AG09319 (cell line): ENCODE data around the gene APCDD1.

Source experiments
- DNase-seq: peaks from one replicate; pipeline ENCODE4 v3.0.0-alpha.2; 2010; ENCODE audit warnings: low read depth; ENCODE audit errors: extremely low read depth
- TF ChIP-seq, protein P1 (sequence below): IDR thresholded peaks from 2 replicates; pipeline ENCODE4 v1.5.1; 2011; ENCODE audit warnings: low read depth, mild to moderate bottlenecking, inconsistent platforms, low read length, moderate library complexity

APCDD1 gene

DNA sequence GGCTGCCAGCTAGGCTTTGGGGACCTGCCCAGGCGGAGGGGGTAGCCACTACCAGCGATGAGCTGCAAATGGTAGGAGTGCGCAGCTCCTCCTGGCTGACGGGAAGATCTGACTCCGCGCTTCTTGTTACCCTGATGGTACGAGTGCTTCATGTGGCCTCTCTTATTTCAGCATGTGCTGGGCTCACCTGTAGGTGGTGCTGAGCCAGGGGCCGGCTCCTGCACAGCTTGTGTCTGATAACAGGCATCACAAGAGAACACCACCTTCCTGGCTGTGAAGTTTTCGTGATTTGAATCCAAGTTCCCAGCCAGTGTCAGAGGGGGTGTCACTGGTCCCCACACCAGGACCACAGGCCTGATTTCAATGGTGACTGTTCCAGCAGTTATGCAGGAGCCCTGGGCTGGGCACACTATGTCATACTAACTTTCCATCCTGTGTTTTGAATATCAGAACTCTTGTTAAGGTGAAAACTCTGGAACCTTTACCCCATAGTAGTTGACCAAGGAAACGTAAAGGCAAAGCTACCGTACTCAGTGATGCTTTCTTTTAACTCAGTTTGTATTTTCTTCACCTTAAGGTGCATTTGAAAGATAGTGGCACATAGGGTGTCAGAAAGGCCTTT, 28.0 kb downstream of the APCDD1 start:
- no peak for DNase-seq
- TF ChIP-seq, protein P1, sequence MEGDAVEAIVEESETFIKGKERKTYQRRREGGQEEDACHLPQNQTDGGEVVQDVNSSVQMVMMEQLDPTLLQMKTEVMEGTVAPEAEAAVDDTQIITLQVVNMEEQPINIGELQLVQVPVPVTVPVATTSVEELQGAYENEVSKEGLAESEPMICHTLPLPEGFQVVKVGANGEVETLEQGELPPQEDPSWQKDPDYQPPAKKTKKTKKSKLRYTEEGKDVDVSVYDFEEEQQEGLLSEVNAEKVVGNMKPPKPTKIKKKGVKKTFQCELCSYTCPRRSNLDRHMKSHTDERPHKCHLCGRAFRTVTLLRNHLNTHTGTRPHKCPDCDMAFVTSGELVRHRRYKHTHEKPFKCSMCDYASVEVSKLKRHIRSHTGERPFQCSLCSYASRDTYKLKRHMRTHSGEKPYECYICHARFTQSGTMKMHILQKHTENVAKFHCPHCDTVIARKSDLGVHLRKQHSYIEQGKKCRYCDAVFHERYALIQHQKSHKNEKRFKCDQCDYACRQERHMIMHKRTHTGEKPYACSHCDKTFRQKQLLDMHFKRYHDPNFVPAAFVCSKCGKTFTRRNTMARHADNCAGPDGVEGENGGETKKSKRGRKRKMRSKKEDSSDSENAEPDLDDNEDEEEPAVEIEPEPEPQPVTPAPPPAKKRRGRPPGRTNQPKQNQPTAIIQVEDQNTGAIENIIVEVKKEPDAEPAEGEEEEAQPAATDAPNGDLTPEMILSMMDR: no peak

DNA sequence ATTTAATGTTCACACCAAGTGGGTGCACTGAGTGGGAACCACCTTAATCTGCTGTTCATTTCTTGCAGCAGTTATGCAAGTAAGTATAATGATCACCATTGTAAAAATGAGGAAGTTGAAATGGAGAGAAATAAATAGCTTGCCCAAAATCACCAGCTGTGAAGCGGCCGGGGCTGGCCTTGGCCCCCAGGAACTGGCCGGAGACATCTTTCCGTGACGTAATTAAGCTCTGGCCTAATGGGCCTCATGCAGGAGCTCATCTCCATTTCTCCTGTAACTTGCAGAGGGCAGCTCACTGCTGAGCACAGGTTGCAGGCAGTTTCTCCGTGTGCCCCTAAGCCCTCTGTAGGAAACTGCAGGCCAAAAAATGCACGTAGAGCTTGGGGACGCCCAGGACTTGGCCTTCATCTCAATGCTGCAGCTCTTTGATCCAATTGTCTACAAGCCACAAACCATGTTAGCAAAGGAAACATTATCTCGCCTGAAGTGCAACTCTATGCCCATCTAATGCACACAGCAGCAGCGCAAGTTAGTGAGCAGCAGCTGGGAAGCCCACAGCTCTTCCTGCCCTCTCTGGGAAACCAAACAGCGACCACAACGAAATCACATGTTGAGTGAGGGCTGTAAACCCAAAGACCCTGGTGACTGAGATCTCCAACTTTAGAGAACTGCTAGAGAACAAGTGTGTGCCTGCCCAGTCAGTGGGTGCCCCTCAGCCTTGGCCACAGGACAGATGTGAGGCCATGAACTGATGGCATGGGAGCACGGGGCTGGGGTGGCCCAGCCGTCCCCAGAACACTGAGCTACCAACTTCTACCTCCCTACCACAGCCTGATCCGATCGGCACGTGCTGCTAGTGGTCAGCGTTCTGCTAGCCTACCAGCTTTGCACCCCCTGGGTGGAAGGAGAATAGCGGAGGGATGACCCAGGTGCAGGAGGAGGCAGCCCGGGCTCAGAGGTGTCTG, 28.8 kb downstream of the APCDD1 start:
- DNase-seq: no peak
- TF ChIP-seq, protein P1: no peak

DNA sequence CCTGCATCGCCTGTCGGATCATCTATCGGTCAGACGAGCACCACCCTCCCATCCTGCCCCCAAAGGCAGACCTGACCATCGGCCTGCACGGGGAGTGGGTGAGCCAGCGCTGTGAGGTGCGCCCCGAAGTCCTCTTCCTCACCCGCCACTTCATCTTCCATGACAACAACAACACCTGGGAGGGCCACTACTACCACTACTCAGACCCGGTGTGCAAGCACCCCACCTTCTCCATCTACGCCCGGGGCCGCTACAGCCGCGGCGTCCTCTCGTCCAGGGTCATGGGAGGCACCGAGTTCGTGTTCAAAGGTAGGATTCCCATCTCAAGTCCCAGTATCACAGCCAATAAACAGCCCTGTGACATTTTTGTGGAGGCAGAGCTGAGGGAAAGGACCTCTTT, 31.0 kb downstream of the APCDD1 start:
- TF ChIP-seq, protein P1: no peak

GRCh38 chr18:10486362-10486761, 31.9 kb downstream of the APCDD1 start:
- TF ChIP-seq, protein P1: no peak

More for the DNA sequence above, 31.0 kb downstream of the APCDD1 start:
- no peak for DNase-seq

DNA sequence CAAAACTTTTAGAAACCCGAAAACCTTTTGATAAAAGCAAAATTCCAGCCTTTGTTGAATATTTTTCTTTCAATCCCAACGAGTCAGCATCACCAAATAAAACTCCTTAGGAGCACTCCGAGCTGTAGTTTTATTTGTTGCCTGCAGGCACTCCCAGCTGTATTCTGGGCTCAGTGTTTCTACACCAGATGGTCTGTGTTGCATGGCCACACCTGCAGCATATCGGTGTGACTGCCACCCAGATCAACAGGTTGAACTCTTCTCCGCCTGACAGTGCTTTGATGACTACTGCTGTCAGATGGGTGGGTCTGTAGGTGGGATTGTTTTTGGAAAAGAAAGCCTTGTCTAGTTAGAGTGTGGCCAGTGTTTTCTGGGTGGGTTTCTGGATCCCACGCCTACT, 32.7 kb downstream of the APCDD1 start:
- TF ChIP-seq, protein P1: no peak
- DNase-seq: no peak

More at GRCh38 chr18:10486362-10486761, 31.9 kb downstream of the APCDD1 start:
- no peak for DNase-seq

GRCh38 chr18:10488017-10488416, 33.6 kb downstream of the APCDD1 start:
- TF ChIP-seq, protein P1: no peak

More at GRCh38 chr18:10488017-10488416, 33.6 kb downstream of the APCDD1 start:
- DNase-seq: no peak
